Uterus (tissue), 2 donors: Measurements from ENCODE around the gene HSPA1L.

ENCODE experiments used
- CTCF ChIP-seq, 4 experiments: fragments of 200-600 bp in 2 of 4; fragments of 450-650 bp in 2 of 4; sonication (generic) in 2 of 4; IDR thresholded peaks; one replicate each; pipeline ENCODE4 v1.5.1; 2016 to 2019; ENCODE audit warnings: antibody characterized with exemption in 4 of 4, mild to moderate bottlenecking in 2 of 4, moderate library complexity in 1 of 4
- POLR2A ChIP-seq, 2 donors: fragments of 450-650 bp; IDR thresholded peaks; one replicate each; pipeline ENCODE4 v1.6.1; 2016; ENCODE audit warnings: antibody characterized with exemption in 2 of 2, mild to moderate bottlenecking in 1 of 2, moderate library complexity in 1 of 2

DNA sequence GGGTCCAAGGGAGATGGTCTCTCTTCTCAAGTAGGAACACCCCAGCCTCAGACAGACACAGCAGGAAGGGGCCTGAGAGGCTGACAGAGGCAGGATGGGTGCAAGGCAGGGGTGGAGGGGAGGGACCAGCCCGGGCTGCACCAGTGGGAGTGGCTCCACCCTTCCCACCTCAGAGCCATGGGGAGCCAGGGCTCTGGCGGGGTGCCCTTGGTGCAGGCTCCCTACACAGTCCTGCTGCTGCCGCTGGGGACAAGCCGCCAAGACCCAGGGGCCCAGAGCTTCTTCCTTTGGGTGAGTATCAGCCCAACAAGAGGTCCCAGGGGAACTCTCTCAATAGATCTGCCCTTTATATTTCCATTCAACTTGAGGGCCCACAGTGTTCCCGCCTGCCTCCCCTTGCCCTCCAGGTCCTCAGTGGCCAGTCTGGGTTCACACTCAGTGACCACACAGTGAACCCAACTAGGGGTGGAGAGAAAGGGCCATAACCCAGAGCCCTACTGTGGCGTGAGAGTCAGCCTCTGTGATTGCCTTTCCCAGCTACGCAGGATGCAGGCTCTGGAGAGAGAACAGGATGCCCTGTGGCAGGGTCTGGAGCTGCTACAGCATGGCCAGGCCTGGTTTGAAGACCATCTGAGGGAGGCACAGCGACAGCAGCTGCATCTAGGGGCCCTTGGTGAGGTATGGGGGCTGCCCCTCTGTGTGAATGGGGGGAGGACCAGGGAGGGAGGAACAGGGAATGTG lies 52.0 kb downstream of the HSPA1L start:
- TF ChIP-seq CTCF (IDR thresholded peaks at IDR 0.05) (no peak), POLR2A (IDR thresholded peaks at IDR 0.05) (no peak)
